ENCODE data around the gene FANCG. TPM values are rescaled to one million over a fixed set of nuclear protein-coding genes. Genes with fewer than 3 reads are reported as not detected.
A peak's percentile ranks its signal among the peaks of the same experiment; 100 is the strongest.

Gene FANCG
- total RNA-seq, 4 donors from 2014 or later, result 14.4 to 40.4 (median 22.2) TPM

DNA sequence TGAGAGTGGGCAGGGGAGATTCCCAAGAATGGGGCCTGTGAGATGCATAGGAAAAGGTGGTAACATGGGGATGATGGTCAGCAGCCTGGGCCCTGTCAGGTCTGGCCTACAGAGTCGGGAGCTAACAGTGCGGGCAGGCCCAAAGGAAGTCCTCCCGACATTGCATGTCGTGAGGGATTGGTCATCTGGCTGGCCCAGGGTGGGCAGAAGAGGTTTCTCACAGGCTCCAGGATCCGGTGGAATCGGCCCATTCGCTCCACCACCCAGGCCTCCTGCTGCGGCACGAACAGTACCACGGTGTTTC lies 22.7 kb upstream of the FANCG start:
- Histone ChIP-seq H3K36me3 (peaks cover 0 to 50% (median 0%) of the 10 kb centered on the region in 3 donors), H3K9me3 (no peaks in the 10 kb centered on the region), H3K27me3 (no peaks in the 10 kb centered on the region), H3K4me1 (peaks cover 0 to 13% (median 2%) of the 10 kb centered on the region in 4 donors), H3K4me3 (peak overlapping the region; percentile 47 to 79 (median 70)), H3K27ac (peak overlapping the region; percentile 70 to 82 (median 80))
- DNase-seq, result no peak
- TF ChIP-seq CTCF (IDR thresholded peaks at IDR 0.05) (no peak), POLR2A (IDR thresholded peaks at IDR 0.05) (no peak)

DNA sequence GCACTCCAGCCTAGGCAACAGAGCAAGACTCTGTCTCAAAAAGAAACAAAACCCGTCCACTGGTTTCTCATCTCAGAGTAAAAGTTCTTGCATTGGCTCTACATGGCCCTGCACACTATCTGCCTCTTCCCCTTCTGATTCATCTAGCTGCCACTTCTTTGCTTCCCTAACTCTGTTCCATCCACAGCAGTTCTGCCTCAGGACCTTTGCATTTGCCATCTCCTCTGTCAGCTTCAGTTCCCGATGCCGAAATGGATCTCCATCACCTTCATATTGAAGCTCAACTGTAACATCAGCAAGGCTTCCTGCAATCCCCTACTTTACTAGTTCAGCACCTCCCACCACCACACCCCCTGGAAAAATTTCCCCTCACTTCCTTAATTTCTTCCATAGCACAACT lies 17.8 kb upstream of the FANCG start:
- Histone ChIP-seq H3K36me3 (peaks cover 0 to 29% (median 0%) of the 10 kb centered on the region in 3 donors), H3K27me3 (no peaks in the 10 kb centered on the region), H3K4me1 (peaks cover 0 to 23% (median 1%) of the 10 kb centered on the region in 4 donors), H3K27ac (no peak overlapping the region), H3K9me3 (no peaks in the 10 kb centered on the region), H3K4me3 (no peak overlapping the region)
- no peak for TF ChIP-seq CTCF (IDR thresholded peaks at IDR 0.05)
- no peak for TF ChIP-seq POLR2A (IDR thresholded peaks at IDR 0.05)
- no peak for DNase-seq

- Histone ChIP-seq H3K9me3 (no peaks in the 10 kb centered on the region), H3K4me3 (peak within 1 kb of the TSS; percentile 68 to 73 (median 70)), H3K36me3 (peaks cover 0 to 39% (median 0%) of the 10 kb centered on the region in 3 donors), H3K27me3 (no peaks in the 10 kb centered on the region), H3K27ac (peak within 1 kb of the TSS; percentile 92 to 97 (median 96)), H3K4me1 (peaks cover 0 to 11% (median 1%) of the 10 kb centered on the region in 4 donors)
- TF ChIP-seq CTCF (IDR thresholded peaks at IDR 0.05) (peak; percentile 58 to 89 (median 82)), POLR2A (IDR thresholded peaks at IDR 0.05) (peak; percentile 80 to 87)
- DNase-seq, result peak; percentile 90 to 96 (median 94)
Observed at GRCh38 chr9:35096035-35096849, 16.5 kb upstream of the FANCG start, which contains the start of gene PIGO. Gene PIGO (minus strand): TSS chr9:35096591. CDS start chr9:35095565, 1,026 bp downstream.

DNA sequence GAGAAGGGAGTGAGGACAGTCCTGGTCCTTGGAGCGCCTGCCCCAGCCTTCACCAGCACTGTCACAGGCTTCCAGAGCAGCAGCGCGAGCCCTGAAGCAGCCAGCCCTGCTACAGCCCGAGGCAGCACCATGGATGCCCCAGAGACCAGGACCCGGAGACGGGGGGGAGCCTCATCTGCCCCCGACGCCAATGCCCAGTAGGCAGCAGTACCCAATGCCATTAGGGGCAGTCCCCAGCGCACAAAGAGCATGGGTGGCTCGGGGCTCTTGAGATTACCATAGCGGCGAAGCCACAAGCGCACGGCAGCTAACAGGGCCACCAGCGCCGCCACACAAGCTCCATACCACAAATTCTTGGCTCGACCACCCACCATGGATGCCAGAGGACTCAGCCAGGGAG lies 11.8 kb upstream of the FANCG start:
- no peak overlapping the region for H3K4me3 ChIP-seq
- no peaks in the 10 kb centered on the region for H3K27me3 ChIP-seq
- TF ChIP-seq POLR2A (IDR thresholded peaks at IDR 0.05), result no peak
- no peak for TF ChIP-seq CTCF (IDR thresholded peaks at IDR 0.05)
- DNase-seq, result no peak
- no peak overlapping the region for H3K27ac ChIP-seq
- peaks cover 0 to 9% (median under 1%) of the 10 kb centered on the region in 4 donors for H3K4me1 ChIP-seq
- H3K9me3 ChIP-seq, result no peaks in the 10 kb centered on the region
- H3K36me3 ChIP-seq, result peaks cover 0 to 61% (median 0%) of the 10 kb centered on the region in 3 donors

DNA sequence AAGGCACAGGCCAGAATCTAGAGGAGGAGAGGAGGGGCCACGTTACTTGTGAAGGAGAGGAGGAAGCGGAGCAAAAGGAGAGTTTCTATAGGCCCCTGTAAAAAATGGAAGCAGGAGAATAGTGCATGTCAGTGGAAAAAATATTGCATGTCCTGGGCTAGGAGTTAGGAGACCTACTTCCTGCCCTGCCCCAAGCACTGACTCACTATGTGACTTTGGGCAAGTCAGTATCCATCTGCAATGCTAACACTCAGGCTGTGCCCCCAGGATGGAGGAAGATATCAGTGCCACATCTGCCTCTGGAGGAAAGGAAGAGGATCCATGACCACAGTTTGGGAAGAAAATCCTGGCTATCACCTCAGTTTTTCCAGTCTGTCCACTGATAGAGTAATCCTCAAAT lies 9.7 kb upstream of the FANCG start:
- Histone ChIP-seq H3K36me3 (peaks cover 0 to 61% (median 0%) of the 10 kb centered on the region in 3 donors), H3K27ac (no peak overlapping the region), H3K4me1 (no peaks in the 10 kb centered on the region), H3K4me3 (no peak overlapping the region), H3K9me3 (no peaks in the 10 kb centered on the region), H3K27me3 (no peaks in the 10 kb centered on the region)
- no peak for TF ChIP-seq CTCF (IDR thresholded peaks at IDR 0.05)
- no peak for TF ChIP-seq POLR2A (IDR thresholded peaks at IDR 0.05)
- DNase-seq, result no peak
